ENCODE measurements around the gene CX3CR1.

DNA sequence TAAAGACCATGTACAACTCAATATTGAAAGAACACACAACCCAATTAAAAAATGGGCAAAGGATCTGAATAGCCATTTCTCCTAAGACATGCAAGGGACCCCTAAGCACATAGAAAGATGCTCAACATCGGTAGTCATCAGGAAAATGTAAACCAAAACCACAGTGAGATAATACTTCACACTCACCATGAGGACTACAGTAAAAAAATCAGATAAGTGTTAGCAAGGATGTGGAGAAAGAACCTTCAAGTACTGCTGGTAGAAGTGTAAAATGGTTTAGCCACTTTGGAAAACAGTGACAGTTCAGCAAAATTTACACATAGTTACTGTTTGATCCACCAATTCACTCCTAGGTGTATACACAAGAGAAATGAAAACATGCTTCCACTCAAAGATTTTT is 57.4 kb downstream of the CX3CR1 start:
- TF ChIP-seq EZH2phosphoT487 (IDR thresholded peaks at IDR 0.05; ENCODE audit: borderline replicate concordance, low read length) (no peak), CTCF (IDR thresholded peaks at IDR 0.05; ENCODE audit: low read depth, low read length, poor library complexity, severe bottlenecking) (no peak)
